Stimulated activated CD8-positive, alpha-beta memory T cell treated with anti-CD3 and anti-CD28 coated beads, Interleukin-15, amount 100 ng/mL, for 48 hours (primary cell): ENCODE data around the gene XXYLT1.
"Not testable (repeated sequence)": the region's sequence is repeated elsewhere in the genome, so short reads cannot be mapped to it uniquely, and the experiment has no call there.

ENCODE experiments used
- DNase-seq, 2 donors: peaks; one replicate each; pipeline ENCODE4 v3.0.0-alpha.2; 2020; ENCODE audit warnings: low read depth in 2 of 2

XXYLT1 gene

GRCh38 chr3:195250473-195251251 lies 20.3 kb downstream of the XXYLT1 start:
- no peak for DNase-seq

- no peak for DNase-seq
Measured at GRCh38 chr3:195249858-195250464, 21.0 kb downstream of the XXYLT1 start.

GRCh38 chr3:195249057-195249770 lies 21.7 kb downstream of the XXYLT1 start:
- no peak for DNase-seq

DNA sequence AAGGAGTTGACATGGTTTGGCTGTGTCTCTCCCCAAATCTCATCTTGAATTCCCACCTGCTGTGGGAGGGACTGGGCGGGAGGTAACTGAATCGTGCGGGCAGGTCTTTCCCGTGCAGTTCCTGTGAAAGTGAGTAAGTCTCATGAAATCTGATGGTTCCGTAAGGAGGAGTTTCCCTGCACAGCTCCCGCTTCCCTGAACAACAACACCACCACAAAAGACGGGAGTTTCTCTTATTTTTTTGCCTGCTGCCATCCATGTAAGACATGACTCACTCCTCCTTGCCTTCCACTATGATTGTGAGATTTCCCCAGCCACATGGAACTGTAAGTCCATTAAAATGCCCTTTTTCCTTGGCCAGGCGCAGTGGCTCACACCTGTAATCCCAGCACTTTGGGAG lies 22.7 kb downstream of the XXYLT1 start:
- DNase-seq, result no peak

GRCh38 chr3:195247863-195248189 lies 23.1 kb downstream of the XXYLT1 start:
- DNase-seq, result no peak

DNA sequence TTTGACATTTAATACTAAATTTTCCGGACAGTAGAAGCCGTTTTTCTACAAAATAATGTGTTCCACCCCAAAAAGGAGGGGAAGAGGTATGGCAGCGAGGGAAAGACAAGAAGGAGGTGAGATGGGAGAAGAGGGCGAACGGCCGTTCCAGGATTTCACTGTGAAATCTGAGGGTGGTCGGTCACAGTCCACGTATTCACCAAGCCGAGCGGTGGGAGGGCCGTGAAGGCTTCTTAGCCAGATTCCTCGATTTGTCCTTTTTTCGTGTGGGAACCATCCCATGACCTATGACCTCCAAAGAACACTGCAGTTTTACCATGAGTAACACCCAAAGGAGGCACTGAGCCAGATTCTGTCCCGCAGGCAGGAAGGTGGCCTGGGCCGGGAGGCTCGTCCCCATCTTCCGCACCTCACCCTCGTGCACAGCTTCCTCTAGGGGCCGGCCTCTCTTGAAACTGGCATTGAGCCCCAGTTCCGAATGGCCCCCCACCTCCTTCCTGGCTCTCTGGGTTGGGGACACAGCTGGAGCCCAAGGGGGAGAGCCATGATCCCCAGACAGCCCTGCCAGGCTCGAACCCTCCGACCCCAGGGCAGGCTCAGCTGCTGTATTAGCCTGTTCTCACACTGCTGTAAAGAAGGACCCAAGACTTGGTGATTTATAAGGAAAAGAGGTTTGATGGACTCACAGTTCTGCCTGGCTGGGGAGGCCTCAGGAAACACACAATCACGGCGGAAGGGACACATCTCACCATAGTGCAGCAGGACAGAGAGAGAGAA lies 23.7 kb downstream of the XXYLT1 start:
- DNase-seq, result no peak

GRCh38 chr3:195246581-195246995 lies 24.4 kb downstream of the XXYLT1 start:
- DNase-seq, result no peak

- DNase-seq, result no peak
Measured at GRCh38 chr3:195245531-195245951, 25.4 kb downstream of the XXYLT1 start.

DNA sequence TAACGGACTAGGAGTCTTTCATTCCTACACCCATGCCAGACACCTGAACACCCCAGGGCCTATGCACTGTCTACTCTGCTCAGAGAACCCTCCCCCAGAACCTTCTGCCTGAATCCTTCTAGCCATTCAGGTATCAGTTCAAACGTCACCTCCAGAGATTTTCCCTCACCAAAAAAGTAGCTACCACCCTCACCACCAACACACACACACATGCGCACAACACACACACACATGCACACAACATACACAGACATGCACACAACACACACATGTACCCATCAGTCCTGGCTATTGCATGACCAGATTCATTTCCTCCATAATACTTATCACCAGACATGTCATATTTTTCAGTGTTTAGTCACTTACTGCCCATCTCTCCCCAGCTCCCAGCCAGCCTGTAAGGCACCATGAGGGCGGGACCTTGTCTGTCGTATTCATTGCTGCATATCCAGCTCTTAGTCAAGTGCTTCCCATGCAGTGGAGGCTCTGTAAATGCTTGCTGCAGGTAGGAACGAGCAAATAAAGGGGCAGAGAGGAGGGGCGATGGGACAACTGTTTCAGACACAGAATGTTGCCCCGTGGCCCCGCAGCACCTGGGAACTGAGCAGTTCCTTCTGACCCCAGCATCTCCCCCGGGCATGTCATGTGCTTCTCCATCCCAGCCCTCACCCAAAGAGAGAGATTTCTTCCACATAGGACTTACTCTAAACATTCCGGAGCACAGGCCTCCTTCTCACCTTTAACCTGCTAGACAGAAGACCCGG lies 29.2 kb downstream of the XXYLT1 start:
- no peak for DNase-seq

DNA sequence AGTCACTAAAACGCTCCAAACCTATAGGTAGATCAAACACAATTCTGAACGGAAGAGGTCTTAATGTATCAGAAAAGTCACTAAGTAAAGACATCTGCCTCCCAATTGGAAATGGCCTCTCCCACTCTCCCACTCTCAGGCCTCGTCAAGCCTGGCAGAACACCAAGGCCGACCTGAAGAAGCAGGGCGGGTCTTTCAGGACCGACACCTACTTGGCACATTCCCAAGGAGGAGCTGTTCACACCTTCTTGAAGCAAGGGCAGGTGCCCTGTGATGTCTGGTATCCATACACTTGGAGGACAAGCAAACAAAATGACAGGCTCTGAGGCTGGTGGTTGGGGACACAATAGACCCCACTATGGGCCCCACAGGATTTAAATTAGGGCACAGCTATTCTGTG lies 30.0 kb downstream of the XXYLT1 start:
- DNase-seq, result no peak

DNA sequence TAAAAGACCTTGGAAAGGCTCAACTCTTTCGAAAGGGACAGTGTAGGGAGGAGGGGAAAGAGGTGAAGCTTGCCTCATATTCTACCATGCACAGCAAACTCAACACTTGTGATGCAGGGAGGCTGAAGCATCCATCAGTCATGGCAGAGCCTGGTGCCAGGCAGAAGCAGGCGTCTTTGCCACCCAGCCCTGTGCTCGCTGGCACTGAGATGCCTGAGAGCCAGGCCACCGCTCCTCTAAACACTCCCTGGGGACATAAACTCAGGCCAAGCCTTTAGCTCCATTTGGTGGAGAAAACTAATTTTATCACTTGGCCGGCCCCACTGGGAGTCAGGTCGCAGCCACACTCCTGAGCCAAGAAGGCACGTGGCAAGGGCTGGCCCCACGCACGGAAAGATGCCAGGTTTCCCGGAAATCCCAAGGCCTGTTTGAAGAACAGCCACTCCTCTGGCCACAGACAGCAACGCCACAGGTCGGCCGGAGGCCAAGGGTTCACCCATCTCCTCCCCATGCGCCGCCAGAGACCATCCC lies 30.7 kb downstream of the XXYLT1 start:
- DNase-seq, result no peak

DNA sequence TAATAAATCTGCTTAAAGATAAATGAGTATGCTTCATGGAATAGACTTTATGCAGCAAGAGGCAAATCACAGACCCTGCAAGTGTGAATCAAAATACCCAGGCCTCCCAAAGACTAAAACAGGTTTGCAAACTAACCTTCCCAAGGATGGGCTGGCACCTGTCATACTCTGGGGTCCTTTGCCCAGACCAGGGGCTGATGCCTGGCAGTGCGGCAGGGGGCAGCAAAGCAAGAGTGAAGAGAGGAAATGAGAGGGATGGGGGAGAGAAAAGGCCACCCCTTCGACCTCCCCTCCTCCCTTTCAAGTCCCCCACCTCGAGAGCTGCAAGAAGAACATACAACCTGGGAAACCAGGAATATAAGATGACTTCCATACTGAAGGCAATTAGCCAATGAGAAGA lies 31.8 kb downstream of the XXYLT1 start:
- DNase-seq, result no peak

DNA sequence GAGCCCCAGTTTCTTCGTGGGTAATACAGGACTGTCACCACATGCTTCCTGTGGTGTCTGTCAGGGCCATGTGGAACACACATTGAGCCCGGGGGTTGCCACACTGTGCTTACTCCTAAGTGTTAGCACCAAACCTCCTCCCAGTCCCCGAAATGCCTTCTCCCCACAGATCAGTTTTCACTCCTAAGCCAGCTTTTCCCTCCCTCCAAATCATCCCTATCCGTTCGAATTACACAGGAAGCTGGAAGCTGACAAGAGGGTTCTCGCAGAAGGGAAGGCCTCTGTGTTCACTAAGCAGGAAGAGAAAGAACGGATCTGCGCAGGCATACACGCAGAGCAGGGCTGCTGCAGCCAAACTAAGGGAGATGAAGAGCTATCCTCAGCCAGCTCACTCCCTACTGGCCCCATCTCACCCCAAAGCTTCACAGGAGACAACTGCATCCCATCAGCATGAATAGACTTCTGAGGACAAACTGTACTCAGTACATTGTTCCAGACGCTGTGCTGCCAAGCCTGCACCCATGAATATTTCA lies 32.3 kb downstream of the XXYLT1 start:
- no peak for DNase-seq

- no peak for DNase-seq
Measured at GRCh38 chr3:195238081-195238571, 32.8 kb downstream of the XXYLT1 start.

GRCh38 chr3:195236801-195237570 lies 34.0 kb downstream of the XXYLT1 start:
- no peak for DNase-seq

- no peak for DNase-seq
Measured at GRCh38 chr3:195236076-195236798, 34.7 kb downstream of the XXYLT1 start.

DNA sequence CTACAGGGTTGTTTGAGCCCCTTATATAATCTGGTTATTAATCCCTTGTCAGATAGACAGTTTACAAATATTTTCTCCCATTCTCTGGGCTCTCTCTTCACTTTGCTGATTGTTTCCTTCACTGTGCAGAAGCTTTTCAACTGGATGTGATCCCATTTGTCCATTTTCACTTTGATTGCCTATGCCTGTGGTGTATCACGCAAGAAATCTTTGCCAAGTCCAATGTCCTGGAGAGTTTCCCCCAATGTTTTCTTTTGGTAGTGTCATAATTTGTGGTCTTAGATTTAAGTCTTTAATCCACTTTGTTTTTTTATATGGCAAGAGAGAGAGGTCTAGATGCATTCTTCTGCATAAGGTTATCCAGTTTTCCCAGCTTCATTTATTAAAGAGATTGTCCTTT lies 40.7 kb downstream of the XXYLT1 start:
- DNase-seq, result no peak

- DNase-seq, result not testable (repeated sequence)
Measured at GRCh38 chr3:195228886-195229285, 42.1 kb downstream of the XXYLT1 start.

DNA sequence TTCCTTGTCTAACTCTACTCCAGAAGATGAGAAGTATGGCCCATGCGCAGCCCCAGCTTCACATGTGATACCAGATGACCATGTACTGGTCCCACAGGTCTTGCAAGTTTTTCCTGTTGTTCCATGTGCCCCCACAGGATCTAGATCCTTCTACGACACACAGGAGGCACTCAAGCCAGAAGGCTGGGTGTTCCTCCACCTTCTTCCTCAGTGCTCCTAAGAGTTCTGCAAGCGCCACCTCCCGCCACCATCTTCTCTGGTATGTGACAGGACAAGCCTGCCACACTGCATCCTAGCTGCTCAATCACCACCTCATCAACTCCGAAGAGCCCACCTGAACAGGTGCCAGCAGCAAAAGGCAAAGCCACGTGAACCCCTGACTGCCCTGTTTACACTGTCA lies 43.1 kb downstream of the XXYLT1 start:
- DNase-seq, result no peak
